MCF 10A (cell line): Measurements from ENCODE around the gene LRRC42. TPM values are rescaled to one million over a fixed set of nuclear protein-coding genes. Genes with fewer than 3 reads are reported as not detected.

Experiments
- BruUV-seq: library from RNA; stranded (reverse); fragments of 400-500 nt; replicated peaks from 2 replicates; lab custom pipeline; 2021; lab: Mats Ljungman, UMichigan
- CTCF ChIA-PET: fragments of 300-600 bp; sonication (Branson Sonifier 250); formaldehyde crosslinking; extraction: SDS; loops from one replicate; lab custom pipeline; 2021; ENCODE audit warnings: antibody characterized with exemption, inconsistent platforms; lab: Yijun Ruan, JAX
- POLR2A ChIA-PET: fragments of 300-600, 350-650 bp; sonication (Branson Sonifier 250); formaldehyde crosslinking; extraction: SDS; loops from one replicate; lab custom pipeline; 2020; ENCODE audit warnings: antibody characterized with exemption, inconsistent platforms; lab: Yijun Ruan, JAX
- DNase-seq: peaks from one replicate; pipeline ENCODE4 v3.0.0-alpha.2; 2018; ENCODE audit not compliant: unreplicated experiment
- H3K27ac Mint-ChIP-seq: one replicate; pipeline ENCODE4 v1.8.0; 2022; ENCODE audit warnings: mild to moderate bottlenecking, low read depth, mixed read lengths; ENCODE audit not compliant: unreplicated experiment
- H3K27me3 Mint-ChIP-seq: one replicate; pipeline ENCODE4 v1.8.0; 2022; ENCODE audit warnings: mixed read lengths; ENCODE audit not compliant: insufficient read depth, unreplicated experiment
- H3K36me3 Mint-ChIP-seq: one replicate; pipeline ENCODE4 v1.8.0; 2022; ENCODE audit warnings: mild to moderate bottlenecking, moderate library complexity, mixed read lengths; ENCODE audit not compliant: insufficient read depth, unreplicated experiment
- H3K4me1 Mint-ChIP-seq: one replicate; pipeline ENCODE4 v1.8.0; 2022; ENCODE audit warnings: mixed read lengths; ENCODE audit not compliant: insufficient read depth, unreplicated experiment
- H3K4me3 Mint-ChIP-seq: one replicate; pipeline ENCODE4 v1.8.0; 2022; ENCODE audit warnings: mild to moderate bottlenecking, moderate library complexity, mixed read lengths; ENCODE audit not compliant: unreplicated experiment
- H3K9me3 Mint-ChIP-seq: one replicate; pipeline ENCODE4 v1.8.0; 2022; ENCODE audit warnings: mixed read lengths; ENCODE audit not compliant: unreplicated experiment
- intact Hi-C: fragments of 100-400 bp; cut with micrococcal nuclease; formaldehyde crosslinking; loops from 2 replicates; pipeline ENCODE4 v1.14.1; 2022
- total RNA-seq: library from RNA; stranded (reverse); gene quantifications from 2 replicates; pipeline ENCODE4 v1.2.3, GENCODE V29; 2022
- TF ChIP-seq, protein P1 (sequence below): fragments of 200-600 bp; IDR thresholded peaks from one replicate; pipeline ENCODE4 v1.8.0; 2022; ENCODE audit warnings: antibody characterized with exemption, mild to moderate bottlenecking; ENCODE audit not compliant: unreplicated experiment

The LRRC42 gene
- total RNA-seq, 1 experiment from 2014 or later = 41.2 TPM

DNA sequence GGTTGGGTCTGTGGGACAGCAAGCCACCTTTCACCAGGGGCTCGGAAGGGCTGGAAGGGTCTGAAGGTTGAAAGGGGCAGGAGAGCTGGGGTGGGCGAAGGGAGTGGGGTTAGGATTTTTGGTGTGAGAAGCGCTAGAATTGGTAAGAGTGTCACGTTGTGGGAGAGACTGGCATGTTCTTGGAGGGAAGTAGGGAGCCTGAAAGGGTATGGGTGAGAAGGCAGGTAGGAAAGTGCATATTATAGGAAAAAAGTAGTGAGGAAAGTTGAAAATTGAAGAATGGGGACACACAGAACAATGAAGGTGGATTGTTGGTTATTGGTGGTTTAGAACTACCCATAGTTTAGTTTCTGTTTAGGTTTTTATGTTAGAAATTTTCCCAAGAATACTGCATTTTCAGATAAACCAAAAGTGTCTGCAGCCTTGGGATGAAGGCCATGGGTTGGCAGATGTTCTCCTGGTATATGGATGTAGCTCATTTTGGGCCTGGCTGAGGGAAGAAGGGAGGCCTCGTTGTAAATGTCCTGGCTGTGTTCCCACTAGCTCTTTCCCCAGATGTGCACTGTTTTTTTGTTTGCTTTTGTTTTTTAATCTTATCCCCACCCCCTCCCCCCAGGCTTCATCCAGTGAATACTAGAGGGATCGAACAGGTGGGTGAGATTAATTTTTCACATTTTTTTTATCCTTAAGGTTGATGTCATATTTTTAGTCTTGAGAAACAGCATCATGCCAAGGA, 1.2 kb downstream of the LRRC42 start:
- Mint-ChIP-seq H3K4me3 (peak overlapping the region; percentile 85), H3K4me1 (peaks cover 35% of the 10 kb centered on the region), H3K9me3 (no peaks in the 10 kb centered on the region), H3K27me3 (no peaks in the 10 kb centered on the region), H3K27ac (peak overlapping the region; percentile 75), H3K36me3 (peaks cover 20% of the 10 kb centered on the region)
- ChIA-PET CTCF (interaction anchor here (0.6 to 5.9 kb wide), 14 partner anchors 9 to 1179 kb away, joined by 3 to 59 read pairs (median 4); no protein-coding TSS in a partner anchor), POLR2A (interaction anchor here (0.7 to 2.0 kb wide), 5 partner anchors 9 to 105 kb away, joined by 4 to 17 read pairs (median 6); partner anchors contain the start of genes TMEM59 and YIPF1)
- BruUV-seq = no TSS peak
- DNase-seq = no peak
- TF ChIP-seq, protein P1, sequence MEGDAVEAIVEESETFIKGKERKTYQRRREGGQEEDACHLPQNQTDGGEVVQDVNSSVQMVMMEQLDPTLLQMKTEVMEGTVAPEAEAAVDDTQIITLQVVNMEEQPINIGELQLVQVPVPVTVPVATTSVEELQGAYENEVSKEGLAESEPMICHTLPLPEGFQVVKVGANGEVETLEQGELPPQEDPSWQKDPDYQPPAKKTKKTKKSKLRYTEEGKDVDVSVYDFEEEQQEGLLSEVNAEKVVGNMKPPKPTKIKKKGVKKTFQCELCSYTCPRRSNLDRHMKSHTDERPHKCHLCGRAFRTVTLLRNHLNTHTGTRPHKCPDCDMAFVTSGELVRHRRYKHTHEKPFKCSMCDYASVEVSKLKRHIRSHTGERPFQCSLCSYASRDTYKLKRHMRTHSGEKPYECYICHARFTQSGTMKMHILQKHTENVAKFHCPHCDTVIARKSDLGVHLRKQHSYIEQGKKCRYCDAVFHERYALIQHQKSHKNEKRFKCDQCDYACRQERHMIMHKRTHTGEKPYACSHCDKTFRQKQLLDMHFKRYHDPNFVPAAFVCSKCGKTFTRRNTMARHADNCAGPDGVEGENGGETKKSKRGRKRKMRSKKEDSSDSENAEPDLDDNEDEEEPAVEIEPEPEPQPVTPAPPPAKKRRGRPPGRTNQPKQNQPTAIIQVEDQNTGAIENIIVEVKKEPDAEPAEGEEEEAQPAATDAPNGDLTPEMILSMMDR = no peak
- intact Hi-C loops = no loop called here

DNA sequence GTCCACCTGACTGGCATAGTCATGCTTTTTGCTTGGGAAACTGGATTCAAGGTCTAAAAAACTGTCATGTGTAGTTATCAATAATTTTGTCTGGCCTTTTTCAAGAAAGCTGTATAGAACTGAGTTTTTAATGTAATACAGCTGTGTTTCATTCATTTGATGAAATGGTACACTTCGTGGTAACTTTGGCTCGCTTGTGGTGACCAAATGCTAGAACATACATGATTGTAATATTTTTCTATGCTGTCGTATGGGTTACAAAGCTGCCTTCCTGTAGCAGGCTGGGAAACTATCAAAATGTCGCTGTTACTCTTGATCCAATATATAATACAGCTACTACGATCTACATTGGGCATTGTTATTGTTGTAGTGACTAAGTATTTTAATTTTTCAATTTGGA, 2.1 kb downstream of the LRRC42 start:
- intact Hi-C loops = no loop called here
- Mint-ChIP-seq H3K9me3 (no peaks in the 10 kb centered on the region), H3K4me1 (peaks cover 26% of the 10 kb centered on the region), H3K36me3 (peaks cover 29% of the 10 kb centered on the region), H3K4me3 (peak overlapping the region; percentile 85), H3K27me3 (no peaks in the 10 kb centered on the region), H3K27ac (no peak overlapping the region)
- DNase-seq = no peak
- POLR2A ChIA-PET = interaction anchor here (1.5 to 2.0 kb wide), 3 partner anchors 8 to 104 kb away, joined by 6 to 17 read pairs (median 13); partner anchors contain the start of genes TMEM59 and YIPF1
- TF ChIP-seq, protein P1 = no peak
- BruUV-seq = no TSS peak
- CTCF ChIA-PET = interaction anchor here (0.5 to 5.9 kb wide), 12 partner anchors 8 to 1178 kb away, joined by 3 to 59 read pairs (median 4); no protein-coding TSS in a partner anchor

DNA sequence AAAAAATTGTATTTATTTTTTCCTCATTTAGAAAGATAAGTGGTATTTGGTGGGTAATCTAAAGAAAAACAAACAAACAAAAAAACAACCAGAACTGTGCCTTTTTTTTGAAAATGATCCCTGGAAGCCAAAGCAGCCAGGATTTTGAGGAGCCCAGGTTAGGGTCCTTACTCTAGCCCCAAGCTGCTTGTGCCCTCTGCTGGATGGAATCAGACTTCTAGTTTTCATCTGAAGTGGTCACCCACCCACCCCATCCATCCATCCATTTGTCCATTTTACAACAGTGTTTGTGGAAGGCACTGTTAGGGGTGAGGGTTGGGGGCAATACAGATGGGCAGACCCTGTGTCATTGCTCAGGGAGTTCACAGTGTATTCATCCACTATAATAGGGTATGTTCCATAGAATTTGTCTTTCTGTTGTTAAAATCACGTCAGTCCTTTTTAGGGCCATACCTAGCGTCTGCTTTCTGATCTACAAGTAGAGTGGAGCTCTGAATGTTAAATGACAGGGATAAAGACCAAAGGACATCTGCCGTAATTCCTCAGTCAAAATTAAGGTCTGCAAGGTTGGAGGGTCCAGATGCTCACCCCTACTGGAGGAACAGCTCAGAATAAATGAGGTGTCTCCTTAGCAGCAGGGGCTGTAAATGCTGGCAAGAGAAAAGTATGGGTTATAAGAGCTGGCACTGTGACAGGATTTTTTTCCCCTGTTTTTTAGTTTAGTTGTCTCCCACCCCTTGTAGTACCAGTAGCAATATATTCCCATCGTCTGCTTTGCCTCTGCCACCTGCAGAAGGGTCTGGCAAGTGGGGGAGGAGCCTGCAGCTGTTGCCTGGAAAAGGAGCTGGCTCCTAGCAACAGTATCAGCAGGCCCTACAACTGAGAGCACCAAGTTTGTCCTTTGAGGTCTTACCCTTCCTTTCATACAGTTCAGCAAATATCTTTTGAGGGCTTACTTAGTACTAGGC, 3.2 kb downstream of the LRRC42 start:
- intact Hi-C loops = loop anchor here (1.0 kb wide), 2 partner anchors 71 to 88 kb away; no protein-coding TSS in a partner anchor
- H3K4me1 Mint-ChIP-seq = peaks cover 24% of the 10 kb centered on the region
- ChIA-PET POLR2A (interaction anchor here (1.4 to 2.0 kb wide), 2 partner anchors 60 to 71 kb away, joined by 4 to 13 read pairs; partner anchors contain the start of gene YIPF1), CTCF (interaction anchor here (0.6 to 5.9 kb wide), 9 partner anchors 10 to 110 kb away, joined by 3 to 59 read pairs (median 4); partner anchors contain the start of gene YIPF1)
- no peaks in the 10 kb centered on the region for H3K27me3 Mint-ChIP-seq
- BruUV-seq = TSS peak; percentile 8
- DNase-seq = peak; percentile 58
- H3K4me3 Mint-ChIP-seq = no peak overlapping the region
- peak overlapping the region; percentile 83 for H3K27ac Mint-ChIP-seq
- peaks cover 32% of the 10 kb centered on the region for H3K36me3 Mint-ChIP-seq
- H3K9me3 Mint-ChIP-seq = no peaks in the 10 kb centered on the region
- TF ChIP-seq, protein P1 = peak; percentile 30
